ENCODE results near the gene RADIL. TPM values are rescaled to one million over a fixed set of nuclear protein-coding genes. Genes with fewer than 3 reads are reported as not detected.

RADIL gene
- total RNA-seq, 1 donor from 2014 or later: 19.8 TPM

DNA sequence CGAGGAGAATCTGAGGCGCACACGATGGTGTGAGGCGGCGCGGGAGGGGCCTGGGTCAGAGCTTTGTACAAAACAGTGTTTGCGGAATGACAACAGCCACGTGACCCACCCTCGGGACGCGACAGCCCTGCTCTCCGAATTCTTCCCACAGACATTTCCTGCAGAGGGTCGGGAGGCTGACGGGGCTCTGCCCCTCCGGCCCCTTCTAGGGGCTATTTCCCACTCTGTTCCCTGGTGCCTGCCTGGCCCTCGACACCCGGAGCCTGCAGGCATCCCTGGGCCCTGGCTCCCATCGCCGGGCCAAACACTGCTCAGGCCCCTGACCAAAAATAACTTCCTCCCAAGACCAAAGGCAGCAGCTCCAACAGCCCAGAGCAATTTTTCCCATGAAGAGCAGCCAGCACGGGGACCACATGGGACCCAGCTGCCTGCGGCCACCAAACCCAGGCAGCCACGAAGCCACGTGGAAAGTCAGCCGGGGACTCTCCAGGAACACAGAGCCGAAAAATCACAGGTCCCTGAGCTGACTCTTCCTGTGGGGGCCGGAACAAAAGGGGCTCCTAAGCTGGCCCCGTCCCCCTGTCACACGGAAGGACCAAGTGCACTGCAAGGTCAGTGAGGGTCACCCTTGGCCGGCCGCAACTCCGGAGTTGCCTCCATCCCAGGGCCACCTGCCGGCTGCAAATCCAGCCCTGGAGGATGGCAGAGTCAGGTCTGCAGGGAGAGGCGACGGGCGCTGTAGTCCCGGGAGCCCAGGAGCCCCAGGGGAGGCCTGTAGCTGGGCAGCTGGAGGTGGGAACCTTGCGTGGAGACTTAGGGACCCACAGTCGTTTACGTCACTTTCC, 63.7 kb downstream of the RADIL start:
- ATAC-seq (peak; percentile 84), DNase-seq (ENCODE audit: low spot score) (peak; percentile 58)
- intact Hi-C loops (cut with DNase I): no loop called here

DNA sequence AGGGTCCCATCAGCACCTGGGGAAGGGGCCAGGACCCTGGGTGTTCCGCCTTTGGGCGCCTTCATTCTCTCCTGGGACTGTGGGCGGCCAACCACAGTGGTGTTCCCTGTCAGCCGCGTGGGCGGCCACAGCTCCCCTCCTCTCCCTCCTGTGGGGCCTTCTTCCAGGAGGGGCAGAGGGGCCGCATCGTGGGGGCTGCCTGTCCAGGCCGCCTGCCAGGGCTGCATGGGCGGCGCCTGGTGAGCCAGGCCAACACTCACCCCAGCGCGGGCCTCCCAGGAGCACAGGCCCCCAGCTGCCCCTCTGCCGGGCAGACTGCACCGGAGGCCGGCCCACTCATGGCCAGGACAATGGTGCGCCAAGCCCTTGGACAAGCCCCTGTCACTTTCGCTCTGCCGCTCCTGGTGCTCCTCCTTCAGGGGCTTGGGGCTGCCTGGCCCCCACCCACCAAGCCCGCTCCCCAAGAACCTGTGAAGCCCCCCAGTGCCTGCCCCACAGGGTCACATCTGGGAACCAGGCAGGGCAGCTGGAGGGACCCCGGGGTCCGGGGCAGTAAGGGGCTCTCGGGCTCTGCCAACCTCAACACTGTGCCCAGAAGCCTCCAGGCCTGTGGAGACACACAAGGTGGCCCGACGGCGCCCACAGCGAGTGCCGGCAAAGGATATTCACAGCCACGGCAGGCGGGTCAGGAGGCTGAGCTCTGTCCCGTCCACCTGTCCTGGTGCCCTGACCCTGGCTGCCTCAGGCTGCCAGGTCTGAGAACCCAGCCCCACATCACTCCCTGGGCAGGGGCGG, 65.3 kb downstream of the RADIL start:
- DNase-seq (ENCODE audit: low spot score): no peak
- intact Hi-C loops (cut with DNase I): no loop called here
- no peak for ATAC-seq

DNA sequence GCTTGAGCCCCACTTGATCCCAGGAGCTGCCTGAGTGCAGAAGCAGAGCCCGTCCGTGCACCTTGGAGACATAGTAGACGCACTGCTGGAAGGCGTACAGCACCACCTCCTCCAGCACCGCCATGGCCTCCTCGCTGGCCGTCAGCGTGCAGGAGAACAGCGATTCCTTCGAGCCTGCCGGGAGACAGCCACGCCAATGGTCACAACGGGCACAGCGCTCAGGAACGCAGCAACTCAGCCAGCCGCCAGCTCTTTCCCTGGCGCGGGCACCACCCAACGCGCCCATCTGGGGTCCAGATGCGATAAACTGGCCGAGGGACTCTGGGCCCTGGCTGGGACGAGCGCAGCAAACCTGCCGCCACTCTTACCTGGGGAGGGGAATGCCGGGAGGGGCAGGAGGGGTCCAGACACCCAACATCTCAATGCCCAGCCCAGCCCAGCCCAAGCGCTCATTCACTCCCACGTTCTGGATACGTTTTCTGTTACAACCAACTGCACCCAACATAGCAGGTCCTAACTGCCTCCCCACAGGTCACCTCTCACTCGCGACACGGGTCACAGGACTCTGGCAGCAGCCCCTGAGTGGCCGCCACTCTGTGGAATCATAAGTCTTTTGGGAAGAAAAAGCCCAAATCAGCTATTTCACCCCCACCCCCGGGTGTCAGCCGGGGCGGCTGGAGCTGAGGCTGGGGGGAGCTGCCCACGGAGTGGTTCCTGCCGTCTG, 66.2 kb downstream of the RADIL start:
- ATAC-seq: no peak
- intact Hi-C loops (cut with DNase I): no loop called here
- peak; percentile 56 for DNase-seq (ENCODE audit: low spot score)

DNA sequence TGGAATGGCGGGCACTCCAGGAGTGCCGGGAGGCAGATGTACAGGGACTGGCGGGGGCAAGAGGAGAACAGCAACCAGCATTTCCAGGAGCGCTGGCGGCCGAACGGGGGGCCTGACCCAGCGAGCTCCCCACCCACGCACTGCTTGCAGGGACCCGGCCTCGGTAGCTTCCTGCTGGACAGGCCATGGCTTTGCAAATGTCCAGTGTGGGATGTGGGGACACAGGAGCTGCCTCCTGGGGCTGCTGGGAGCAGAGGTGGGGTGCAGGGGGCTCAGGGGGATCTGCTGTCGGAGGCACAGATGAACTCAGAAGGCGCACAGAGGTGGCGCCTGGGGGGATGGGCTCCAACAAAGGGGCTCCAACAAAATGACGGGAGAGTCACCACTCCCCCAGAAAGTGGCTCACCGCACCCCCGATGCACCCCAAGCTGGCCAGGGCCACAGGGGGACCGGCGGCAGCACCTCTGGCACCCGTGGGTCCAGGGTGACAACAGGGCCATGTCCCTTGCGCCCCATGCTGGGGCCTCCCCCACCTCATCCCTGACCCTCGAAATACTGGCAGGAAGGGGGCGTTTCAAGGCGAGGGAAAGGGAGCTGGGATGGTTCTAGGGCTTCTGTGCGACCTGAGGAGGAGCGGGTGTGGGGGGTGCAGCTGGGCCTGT, 67.0 kb downstream of the RADIL start:
- DNase-seq (ENCODE audit: low spot score) (no peak), ATAC-seq (no peak)
- intact Hi-C loops (cut with DNase I): no loop called here

DNA sequence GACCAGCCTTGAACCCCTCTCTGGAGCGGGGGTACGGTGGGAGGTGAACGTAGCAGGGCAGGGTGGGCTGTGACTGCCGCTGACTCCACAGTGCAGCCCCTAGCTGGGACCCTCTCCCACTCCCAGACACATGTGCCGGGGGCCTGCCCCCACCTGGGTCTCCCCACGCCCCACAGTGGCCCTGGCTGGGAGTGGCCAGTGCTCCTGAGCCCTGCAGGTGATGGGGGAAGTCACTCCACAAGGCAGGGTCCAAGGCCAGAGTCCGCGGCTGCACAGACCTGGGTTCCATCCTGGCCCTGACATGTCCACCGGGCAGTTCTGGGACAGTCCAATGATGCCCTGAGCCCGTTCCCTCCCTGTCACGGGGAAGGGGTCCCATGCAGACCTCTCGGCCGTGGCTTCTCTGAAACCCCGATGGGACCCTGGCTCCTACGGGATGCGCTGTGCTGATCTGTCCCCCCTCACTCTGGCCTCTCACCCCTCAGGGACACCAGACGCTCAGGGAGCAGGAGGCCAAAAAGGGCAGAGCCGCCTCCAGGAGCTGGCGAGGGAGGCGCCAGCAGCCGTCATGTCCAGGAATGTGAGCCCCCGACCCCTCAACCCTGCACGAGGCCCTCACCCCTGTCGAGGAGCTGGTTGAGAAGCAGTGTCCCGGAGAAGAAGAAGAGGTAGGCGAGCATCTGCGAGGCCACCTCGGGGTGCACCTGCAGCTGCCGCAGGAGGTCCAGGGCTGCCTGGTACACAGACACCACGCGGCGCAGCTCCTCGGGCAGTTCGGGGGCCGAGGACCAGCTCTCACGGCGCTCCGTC, 67.7 kb downstream of the RADIL start:
- DNase-seq (ENCODE audit: low spot score): no peak
- intact Hi-C loops (cut with DNase I): no loop called here
- no peak for ATAC-seq

DNA sequence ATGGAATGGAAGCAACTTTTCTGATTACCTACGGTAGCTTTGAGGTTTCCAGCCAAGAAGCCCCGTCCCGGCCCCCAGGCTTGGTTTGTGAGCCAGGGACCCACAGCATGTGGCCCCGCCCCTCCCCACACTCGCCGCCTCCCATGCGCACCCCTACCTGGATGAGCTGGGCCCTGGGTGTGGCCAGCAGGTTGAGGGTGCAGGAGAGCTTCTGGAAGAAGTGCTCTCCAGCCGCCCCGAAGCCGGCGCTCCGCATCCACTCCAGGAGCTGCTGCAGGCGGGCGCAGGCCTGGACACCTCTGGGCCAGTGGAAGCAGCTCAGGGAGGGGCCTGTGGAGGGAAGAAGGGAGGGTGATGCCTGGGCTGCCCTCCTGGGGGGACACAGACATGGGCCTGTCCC, 68.4 kb downstream of the RADIL start:
- intact Hi-C loops (cut with DNase I): no loop called here
- DNase-seq (ENCODE audit: low spot score) (no peak), ATAC-seq (no peak)

DNA sequence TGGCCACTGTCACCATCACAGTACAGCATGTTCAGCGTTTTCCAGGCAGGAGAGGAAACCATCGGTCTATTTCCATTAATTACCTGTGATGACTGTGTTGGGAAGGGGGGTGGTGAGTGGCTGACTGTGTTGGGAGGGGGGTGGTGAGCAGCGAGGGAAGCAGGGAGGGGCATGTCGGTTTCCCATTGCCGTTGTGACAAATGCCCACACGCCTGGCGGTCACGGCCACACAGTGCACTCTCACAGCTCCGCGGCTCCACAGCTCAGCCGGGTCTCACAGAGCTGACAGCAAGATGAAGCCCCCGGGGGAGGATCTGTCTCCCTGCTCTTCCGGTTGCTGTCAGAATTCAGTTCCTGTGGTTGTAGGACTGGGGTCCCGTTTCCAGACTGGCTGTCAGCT, 69.1 kb downstream of the RADIL start:
- intact Hi-C loops (cut with DNase I): no loop called here
- no peak for DNase-seq (ENCODE audit: low spot score)
- no peak for ATAC-seq

DNA sequence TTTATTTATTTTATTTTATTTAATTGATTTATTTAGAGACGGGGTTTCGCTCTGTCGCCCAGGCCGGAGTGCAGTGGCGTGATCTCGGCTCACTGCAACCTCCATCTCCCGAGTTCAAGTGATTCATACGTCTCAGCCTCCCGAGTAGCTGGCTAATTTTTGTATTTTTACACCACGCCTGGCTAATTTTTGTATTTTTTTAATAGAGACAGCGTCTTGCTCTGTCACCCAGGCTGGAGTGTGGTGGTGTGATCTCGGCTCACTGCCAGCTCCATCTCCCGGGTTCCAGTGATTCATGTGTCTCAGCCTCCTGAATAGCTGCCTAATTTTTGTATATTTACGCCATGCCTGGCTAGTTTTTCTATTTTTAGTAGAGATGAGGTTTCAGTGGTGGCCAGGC, 73.8 kb downstream of the RADIL start:
- intact Hi-C loops (cut with DNase I): no loop called here
- DNase-seq (ENCODE audit: low spot score) (no peak), ATAC-seq (no peak)

DNA sequence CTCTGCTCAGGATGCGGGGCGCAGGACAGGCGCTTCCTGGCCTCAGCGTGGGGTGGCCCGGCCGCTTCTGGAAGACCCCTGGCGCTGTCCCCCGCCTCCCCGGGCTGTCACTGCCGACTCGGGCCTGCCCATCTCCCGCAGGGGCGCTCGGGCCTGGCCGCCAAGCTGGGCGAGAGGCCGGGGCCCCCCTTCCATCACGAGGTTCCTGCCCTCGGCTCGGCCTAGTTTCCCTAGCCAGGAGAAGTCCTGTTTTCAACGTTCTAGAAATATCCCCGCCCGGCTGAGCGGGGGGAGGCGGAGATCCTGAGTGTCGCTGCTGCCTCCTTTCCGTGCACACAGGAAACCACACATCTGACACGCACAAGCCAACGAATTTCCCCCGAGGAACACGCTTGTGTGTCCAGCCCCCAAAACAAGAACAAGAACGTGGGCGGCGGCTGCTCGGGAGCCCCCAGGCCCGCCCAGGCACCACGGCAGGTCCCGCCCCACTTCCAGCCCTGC, 74.4 kb downstream of the RADIL start:
- DNase-seq (ENCODE audit: low spot score): no peak
- intact Hi-C loops (cut with DNase I): no loop called here

DNA sequence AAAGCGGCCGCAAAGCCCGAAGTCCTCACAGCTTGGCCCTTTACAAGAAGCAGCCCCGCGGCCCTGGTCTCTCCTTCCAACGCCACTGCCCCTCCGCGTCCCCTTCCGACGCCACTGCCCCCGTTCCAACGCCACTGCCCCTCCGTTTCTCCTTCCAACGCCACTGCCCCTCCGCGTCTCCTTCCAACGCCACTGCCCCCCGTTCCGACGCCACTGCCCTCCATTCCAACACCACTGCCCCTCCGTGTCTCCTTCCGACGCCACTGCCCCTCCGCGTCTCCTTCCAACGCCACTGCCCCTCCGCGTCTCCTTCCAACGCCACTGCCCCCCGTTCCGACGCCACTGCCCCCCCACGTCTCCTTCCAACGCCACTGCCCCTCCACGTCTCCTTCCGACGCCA, 75.0 kb downstream of the RADIL start:
- no peak for DNase-seq (ENCODE audit: low spot score)
- no peak for ATAC-seq

More for the DNA sequence above, 74.4 kb downstream of the RADIL start:
- ATAC-seq: peak; percentile 4

DNA sequence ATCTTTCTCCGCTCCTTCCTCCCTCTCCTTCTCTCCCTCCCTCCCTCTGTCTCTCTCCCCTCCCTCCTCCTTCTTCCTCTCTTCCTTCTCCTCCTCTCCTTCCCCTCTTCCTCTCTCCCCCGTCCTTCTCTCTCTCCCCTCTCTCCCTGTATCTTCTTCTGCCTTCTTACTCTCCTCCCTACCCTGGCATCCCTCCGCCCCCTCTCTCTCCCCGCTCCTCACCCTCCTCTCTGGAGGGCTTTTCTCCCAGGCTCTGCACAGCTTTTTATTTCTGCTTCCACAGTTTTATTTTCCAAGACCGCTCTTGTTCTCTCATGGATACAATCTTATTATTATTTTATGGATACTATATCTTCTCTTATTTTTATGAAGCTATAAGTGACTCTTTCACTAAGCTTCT, 75.5 kb downstream of the RADIL start:
- DNase-seq (ENCODE audit: low spot score) (no peak), ATAC-seq (peak; percentile 23)
- intact Hi-C loops (cut with DNase I): no loop called here

More for the DNA sequence above, 75.0 kb downstream of the RADIL start:
- intact Hi-C loops (cut with DNase I): no loop called here

DNA sequence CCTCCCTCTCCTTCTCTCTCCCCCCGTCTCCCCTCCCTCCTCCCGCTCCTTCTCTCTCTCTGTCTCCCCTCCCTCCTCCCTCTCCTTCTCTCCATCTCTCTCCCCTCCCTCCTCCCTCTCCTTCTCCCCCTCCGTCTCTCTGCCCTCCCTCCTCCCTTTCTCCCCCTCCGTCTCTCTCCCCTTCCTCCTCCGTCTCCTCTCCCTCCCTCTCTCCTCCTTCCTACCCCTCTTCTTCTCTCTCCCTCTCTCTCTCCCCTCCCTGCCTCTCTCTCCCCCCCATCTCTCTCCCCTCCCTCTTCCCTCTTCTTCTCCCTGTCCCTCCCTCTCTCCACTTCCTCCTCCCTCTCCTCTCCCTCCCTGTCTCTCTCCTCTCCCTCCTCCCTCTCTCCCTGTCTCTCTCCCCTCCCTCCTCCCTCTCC, 75.9 kb downstream of the RADIL start:
- DNase-seq (ENCODE audit: low spot score) (no peak), ATAC-seq (peak; percentile 75)
- intact Hi-C loops (cut with DNase I): no loop called here

DNA sequence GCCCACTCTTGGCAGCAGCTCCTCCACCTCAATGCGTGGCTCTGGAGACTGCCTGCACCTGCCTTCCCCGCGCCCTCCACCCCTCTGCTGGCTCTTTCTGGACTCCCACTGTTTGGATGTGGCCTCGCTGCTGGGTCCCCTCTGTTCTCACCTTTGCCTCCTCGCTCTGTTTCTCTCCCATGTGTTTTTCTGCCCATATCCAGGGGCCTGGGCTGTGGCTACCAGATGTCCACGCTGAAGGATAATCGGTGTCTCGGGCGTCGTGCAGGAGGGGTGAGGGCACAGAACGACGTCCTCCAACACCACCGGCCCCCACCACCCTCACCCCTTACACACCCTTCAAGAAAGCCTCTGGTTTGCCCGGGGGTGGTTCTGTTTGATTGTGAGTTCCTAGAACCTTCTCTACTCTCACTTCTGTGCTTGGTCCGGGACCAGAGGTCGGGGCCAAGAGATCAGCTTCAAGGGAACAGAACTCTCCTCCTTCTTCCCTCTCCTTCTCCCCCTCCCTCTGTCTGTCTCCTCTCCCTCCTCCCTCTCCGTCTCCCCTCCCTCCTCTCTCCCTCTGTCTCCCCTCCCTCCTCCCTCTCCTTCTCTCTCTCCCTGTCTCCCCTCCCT, 76.4 kb downstream of the RADIL start:
- peak; percentile 75 for ATAC-seq
- DNase-seq (ENCODE audit: low spot score): no peak
- intact Hi-C loops (cut with DNase I): no loop called here

DNA sequence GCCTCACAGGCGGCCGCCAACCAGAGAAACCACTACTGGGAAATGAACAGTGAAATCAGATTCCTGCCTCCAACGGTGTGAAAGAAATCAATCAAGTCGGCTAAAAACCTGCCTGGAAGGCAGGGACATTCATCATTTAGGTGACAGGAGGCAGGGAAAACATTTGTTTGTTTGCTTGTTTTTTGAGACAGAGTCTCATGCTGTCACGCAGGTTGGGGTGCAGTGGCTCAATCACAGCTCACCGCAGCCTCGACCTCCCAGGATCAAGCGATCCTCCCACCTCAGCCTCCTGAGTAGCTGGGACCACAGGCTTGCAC, 77.6 kb downstream of the RADIL start:
- DNase-seq (ENCODE audit: low spot score) (no peak), ATAC-seq (no peak)
- intact Hi-C loops (cut with DNase I): no loop called here

DNA sequence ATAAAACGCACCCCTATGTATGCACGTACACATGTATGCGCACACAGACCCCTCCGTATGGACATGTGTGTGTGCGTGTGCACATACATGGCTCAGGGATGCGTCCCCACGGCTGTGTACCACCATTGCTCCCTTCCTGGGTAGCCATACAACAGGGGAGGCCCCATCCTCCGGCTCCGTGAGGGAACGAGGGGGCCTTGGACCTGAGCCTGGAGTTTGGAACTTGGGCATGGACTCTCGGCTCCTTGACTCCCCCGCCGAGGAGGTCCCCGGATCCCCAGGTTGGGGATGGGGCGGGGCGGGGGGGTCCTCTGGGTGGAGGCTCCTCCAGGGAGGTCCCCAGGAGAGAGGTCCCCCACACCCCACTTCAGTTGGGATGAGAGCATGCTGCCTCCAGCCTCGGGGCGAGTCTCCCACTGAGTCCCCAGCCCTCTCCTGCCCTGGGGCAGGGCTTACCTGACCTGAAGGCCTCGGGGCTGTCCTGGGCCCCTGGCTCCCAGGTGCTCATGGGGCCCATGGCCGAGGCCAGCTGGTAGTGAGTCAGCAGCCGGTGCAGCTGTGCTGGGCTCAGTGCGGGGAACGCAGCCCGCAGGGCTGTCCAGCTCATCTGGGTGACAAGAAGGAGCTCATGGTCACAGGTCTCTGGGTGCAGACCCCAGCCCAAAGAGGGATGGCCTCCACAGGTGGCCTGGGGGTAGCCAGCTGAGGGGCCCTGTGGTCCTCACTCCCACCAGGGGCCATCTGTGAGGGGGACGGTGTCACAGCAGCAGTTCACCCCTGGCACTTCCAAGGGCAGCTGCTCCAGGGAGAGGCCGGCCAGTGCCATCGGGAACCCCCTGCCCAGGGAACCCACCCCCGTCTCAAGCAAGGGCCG, 78.2 kb downstream of the RADIL start:
- intact Hi-C loops (cut with DNase I): no loop called here
- DNase-seq (ENCODE audit: low spot score) (no peak), ATAC-seq (no peak)

DNA sequence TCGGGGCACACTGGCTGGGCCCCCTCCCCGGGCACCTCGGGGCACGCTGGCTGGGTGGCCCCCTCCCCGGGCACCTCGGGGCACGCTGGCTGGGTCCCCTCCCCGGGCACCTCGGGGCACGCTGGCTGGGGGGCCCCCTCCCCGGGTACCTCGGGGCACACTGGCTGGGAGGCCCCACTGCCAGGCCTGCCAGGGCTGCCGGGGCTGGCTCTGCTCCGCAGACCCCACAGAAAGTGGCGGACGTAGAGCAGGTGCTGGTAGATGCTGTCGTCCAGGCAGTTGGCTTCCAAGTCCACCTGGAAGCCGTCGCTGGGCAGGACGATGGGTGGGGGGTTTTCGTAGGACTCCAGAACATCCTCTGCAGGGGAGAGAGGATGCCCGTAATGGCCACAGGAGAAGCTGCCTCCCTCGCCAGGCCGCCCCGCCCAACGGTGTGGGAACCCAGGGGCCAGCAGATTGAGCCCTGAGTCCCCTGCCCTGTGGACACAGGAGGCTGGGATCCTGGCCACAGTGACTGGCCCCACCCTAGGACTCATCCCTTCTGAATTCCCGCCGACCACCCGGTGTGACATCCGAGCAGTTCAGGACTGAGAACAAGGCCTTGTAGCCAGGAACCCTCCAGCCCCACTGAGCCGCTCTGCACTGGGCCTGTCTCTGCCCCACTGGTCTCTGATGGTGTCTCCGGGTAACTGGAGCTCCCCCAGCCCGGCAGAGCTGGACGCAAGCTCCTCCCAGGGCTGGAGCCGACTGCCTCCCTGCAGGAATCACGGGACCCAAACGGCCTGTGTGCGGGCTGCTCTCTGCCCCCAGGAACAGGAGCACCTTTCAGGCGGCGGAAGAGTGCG, 79.9 kb downstream of the RADIL start:
- no peak for DNase-seq (ENCODE audit: low spot score)
- ATAC-seq: no peak
- intact Hi-C loops (cut with DNase I): loop anchor here (5.0 kb wide), 1 partner anchor 79 kb away; the partner anchor contains the start of gene RADIL

All from sciatic nerve (tissue), 2 donors.